NOMO-1 (cell line): ENCODE data around the gene VWCE.

Source experiments
- DNase-seq, 2 experiments: peaks; one replicate each; lab custom pipeline; 2025; ENCODE audit not compliant: unreplicated experiment in 2 of 2; lab: John Stamatoyannopoulos, UW

VWCE gene, protein sequence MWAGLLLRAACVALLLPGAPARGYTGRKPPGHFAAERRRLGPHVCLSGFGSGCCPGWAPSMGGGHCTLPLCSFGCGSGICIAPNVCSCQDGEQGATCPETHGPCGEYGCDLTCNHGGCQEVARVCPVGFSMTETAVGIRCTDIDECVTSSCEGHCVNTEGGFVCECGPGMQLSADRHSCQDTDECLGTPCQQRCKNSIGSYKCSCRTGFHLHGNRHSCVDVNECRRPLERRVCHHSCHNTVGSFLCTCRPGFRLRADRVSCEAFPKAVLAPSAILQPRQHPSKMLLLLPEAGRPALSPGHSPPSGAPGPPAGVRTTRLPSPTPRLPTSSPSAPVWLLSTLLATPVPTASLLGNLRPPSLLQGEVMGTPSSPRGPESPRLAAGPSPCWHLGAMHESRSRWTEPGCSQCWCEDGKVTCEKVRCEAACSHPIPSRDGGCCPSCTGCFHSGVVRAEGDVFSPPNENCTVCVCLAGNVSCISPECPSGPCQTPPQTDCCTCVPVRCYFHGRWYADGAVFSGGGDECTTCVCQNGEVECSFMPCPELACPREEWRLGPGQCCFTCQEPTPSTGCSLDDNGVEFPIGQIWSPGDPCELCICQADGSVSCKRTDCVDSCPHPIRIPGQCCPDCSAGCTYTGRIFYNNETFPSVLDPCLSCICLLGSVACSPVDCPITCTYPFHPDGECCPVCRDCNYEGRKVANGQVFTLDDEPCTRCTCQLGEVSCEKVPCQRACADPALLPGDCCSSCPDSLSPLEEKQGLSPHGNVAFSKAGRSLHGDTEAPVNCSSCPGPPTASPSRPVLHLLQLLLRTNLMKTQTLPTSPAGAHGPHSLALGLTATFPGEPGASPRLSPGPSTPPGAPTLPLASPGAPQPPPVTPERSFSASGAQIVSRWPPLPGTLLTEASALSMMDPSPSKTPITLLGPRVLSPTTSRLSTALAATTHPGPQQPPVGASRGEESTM

DNA sequence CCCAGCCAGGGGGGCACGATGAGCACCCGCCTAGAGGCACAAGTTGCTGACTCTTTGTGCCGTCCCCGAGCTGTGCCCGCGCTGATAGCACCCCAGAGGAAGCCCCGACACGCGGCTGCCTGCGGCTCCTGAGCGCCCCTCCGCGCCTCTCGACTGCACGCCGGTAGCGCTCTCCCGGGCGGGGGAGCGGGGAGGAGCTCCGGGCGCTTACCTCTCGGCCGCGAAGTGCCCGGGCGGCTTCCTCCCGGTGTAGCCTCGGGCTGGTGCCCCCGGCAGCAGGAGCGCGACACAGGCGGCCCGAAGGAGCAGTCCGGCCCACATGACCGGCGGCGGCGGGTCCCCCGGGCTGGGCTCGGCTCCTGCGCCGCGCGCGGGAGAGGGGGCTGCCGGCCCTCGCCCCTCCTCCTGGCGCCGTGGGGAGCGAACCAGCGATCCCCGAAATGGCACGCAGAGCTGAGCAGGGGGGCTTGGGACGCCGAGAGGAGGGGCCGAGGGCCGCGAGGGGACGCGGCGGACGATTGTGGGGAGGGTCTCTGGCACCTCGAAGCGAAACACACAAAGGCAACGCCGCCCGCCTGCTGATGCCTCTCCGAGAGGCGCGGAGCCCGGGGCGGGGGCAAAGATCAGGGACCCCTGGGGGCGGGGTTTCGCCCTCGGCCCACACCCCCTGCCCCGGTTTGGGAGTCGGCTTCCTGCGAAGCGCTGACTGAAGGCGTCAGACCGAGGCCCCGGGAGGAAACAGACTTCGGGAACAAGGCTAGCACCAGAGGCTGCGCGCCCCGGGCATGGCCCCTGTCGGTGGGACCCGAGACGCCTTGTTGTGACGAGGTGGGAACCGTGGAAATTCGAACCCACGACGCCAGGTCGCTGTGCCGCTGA is at the start of gene VWCE:
Gene VWCE (minus strand): TSS at position 600 of the 879 bp plus-strand sequence. CDS start 279 bp downstream, at position 321.
- peak; percentile 54 to 59 for DNase-seq

DNA sequence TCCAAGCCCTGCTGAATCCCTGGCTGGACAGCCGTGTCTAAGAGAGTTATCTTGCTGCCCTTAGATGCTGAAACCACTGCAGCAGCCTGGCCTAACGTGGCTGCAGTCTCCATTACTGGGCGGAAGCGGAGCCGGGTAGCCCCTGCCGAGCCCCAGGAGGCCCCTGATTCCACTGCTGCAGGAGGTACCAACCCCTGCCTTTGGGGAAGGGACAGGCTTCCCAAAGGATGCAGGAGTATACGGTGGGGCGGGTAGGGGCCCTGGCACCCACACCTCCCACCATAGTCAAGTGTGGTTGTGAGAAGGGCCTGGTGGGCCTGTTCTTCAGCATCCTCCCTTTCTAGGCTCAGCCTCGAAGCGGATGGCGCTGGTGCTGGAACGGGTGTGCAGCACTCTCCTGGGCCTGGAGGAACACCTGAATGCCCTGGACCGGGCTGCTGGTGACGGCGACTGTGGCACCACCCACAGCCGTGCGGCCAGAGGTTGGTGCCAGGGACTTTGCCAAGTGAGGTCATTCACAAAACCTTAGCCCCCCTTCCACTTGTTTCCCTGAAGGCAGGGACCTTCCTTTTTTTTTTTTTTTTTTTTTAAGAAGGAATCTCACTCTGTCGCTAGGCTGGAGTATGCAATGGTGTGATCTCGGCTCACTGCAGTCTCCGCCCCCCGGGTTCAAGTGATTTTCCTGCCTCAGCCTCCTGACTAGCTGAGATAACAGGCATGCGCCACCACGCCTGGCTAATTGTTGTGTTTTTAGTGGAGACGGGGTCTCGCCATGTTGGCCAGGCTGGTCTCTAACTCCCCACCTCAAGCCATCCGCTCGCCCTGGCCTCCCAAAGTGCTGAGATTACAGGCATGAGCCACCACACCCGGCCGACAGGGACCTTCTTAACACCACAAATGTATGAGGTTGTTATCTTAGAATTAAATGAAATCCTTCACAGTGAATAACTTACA is 49.0 kb upstream of the VWCE start:
- no peak for DNase-seq

DNA sequence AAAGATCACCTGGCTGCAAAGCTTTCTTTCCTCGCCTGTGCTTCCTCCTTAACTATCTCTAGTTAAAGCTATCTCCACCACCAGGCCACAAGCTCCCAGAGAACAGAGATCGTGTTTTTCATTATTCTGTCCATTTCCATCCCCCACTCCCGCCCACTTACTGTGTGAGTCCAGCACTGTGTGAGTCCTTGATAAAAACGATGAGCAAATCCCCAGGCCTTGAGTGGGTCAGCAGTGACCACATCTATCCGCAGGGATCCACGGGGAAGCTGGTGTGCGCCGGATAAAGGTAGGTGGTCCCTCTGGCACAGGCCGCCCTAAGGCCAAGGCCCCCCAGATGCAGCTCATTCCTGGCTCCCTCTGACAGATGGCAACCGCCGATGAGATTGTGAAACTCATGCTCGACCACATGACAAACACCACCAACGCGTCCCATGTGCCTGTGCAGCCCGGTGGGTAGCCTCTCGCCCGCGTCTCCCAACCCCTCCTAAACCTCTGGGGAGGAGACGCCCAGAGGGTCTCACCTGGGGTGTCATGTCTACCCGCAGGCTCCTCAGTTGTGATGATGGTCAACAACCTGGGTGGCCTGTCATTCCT is 47.2 kb upstream of the VWCE start:
- no peak for DNase-seq

DNA sequence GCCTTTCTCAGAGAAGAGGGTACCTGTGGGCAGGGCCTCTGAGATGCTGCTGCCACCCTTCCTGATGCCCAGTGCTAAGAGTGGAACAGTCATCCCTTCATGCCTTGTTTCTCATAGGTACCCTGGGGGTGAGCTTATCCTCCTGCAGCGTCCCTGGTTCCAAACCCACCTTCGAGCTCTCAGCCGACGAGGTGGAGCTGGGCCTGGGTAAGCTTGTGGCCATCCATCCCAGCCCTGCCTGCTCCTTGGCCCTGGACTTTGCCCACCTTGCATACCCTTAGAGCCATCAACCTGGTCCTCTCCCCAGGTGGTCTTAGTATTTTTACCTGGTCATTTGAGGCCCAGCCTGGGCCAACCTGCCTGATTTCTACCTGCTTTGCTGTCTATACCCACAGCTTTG is 46.6 kb upstream of the VWCE start:
- no peak for DNase-seq

DNA sequence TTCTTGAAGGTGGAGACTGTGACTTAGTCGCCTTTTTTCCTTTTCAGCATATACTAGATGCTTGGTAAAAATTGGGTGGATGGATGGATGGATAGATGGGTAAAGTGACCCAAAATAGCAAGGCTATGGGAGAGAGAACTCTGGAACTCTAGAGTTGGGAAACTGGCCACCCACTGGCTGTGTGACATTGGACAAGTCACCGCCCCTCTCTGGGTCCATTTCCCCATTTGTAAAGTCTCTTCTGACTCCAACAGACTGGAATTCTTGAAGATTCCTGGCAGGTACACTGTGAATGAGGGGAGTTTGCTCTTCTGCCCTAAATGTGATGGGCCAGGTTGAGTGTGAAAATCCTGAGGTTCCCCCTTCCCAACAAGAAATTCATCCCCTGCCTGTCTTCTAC is 45.9 kb upstream of the VWCE start:
- DNase-seq: no peak

DNA sequence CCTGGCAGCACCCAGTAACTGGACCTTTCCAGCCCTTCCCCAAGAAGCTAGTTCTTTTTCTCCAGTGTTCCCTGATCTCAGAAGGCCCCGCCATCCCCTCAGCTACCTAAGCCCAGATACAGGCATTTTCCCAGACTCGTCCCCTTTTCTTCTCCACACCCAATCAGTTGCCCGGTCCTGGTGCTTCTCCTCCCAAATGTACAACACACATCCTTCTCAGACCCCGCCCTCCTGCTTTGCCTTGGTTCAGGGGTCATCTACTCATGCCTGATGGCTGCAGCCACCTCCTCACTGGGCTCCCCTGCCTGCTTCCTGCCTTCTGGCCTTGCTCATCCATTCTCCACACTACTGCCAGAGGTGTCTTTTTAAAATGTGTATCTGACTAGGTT is 44.4 kb upstream of the VWCE start:
- DNase-seq: no peak

DNA sequence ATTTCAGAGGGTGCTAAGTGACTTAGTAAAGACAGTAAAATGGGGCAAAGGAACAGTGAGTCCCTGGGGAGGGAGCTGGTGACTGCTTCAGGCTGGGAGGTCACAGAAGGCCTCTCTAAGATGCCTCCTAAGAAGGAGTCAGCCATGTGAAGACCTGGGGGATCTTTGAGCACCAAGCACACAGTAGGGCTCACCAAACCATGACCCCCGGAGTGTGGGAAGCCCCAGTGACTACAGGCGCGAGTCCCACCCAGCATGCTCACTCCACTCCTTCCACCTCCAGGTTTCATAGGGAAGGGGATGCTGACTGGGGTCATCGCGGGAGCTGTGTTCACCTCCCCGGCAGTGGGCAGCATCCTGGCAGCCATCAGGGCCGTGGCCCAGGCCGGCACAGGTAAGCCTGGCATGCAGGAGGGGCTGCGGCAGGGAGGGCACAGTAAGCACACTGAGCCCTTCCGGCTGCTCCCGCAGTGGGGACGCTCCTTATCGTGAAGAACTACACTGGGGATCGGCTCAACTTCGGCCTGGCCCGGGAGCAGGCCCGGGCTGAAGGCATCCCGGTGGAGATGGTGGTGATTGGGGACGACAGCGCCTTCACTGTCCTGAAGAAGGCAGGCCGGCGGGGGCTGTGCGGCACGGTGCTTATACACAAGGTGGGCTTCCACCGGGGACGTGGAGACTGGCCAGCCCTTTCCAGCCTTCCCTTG is 43.8 kb upstream of the VWCE start:
- no peak for DNase-seq

DNA sequence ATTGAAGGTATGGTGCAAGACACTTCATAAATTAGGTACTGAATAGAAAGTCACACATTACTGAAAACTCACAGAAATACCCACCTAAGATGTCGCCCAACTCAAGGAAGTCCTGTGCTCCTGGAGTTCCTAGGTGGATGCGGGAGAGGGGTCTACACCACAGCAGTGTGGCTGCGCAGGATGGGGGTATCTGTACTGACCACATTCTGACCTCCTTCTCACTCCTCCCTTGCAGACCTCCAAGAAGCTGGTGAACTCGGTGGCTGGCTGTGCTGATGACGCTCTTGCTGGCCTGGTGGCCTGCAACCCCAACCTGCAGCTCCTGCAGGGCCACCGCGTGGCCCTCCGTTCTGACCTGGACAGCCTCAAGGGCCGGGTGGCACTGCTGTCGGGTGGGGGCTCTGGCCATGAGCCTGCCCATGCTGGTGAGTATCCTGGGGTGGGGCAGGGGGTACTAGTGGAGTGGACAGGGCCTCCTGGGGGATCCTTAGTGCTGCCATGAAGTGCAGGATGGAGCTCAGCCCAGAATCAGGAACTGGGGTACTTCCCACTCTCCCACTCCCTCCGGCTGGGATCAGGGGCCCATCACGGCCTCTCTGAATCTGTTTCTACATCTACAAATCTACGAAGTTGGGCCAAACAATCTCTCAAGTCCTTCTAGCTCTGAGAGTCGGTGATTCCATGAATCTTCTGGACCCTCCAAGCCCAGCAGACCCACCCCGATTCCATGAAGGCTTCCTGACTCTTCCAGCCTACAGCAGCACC is 42.8 kb upstream of the VWCE start:
- no peak for DNase-seq

DNA sequence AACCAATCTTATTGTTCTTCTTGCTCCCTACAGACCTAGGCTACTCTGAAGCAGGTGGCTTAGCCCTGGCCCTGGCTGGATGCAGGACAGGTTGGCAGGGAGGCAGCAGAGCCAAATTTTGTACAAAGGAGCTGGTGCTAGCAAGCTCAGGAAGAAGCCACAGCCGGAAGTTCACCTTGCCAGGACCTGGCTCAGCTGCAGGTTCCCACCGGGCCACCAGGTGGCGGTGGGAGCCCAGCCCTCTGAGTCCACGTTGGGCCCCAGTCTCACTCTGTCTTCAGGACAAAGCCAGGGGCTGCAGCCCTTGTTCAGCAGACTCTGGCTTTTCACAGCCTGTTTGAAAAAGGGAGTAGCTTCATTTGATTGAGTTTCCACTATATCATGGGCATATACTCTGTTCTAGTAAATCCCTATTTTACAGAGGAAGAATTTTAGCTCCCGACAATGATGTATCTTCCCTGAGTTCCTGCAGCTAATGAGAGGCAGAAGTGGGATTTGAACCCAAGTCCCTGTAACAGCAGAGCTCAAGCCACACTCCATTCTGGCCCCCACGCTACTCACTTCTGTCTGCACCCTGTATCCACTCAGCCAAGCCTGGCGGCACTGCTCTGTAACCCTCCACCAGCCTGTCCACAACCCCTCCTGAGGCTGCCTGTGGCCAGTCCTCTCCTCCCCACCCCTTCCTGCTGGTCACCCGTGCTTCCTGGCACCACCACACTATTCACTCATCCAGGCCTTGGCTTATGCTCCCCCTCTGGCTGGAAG is 41.2 kb upstream of the VWCE start:
- peak; percentile 66 to 68 for DNase-seq

DNA sequence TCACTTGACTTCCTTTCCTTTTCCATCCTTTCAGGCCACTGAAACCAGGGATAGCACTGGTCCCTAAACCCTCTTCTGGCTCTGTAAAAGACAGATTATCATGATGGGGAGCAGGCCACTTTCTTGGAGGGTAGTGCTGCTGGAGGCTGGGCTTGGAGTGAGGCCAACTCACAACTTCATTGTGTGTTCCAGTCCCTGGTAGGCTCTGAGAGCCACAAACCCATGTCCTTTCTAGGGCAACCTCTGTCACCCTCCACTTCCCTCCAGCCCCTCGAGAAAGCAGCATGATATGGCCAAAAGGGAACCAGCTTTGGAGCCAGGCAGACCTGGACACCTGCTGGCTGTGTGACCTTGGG is 40.2 kb upstream of the VWCE start:
- DNase-seq: no peak

DNA sequence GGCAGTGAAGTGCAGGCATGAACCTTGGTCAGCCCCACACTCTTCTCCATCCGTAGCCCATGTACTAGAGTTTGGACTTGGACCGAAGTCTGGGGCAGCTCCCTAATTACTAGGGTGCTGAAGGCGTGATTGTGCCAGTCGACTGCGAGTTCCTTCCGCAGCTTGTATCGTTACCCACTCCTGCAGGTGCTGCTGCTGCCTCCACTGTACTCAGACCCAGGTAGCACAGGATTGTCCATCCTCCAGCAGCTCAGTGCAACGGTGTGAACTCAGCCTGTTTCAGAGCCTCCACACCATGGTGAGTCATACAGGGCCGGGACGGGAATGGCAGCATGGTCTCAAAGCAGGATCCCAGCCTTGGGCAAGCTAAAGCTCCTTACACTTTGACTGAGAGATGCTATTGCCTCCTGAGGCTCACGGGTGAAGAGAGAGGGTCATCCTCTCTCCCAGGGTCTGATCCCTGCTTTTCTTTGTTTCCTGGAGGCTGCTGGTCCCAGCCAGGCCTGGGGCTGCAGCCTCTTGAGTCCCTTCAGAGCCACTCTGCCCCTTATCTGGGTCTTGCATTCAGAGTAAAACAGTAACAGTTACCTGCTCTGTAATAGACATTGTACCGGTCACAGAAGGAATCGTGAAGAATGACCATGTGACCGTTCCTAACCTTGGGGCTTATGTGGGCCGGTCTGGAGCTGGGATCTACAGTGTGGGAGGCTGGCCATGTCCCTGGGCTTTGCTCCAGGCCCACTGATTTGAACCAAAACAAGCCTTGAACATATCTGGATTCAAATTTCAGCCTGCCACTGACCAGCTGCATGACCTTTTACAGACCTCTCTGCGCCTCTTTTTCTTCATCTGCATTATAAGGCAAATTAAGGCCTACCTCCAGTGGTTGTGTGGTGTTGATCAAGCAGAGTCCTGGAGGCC is 39.6 kb upstream of the VWCE start:
- DNase-seq: no peak

DNA sequence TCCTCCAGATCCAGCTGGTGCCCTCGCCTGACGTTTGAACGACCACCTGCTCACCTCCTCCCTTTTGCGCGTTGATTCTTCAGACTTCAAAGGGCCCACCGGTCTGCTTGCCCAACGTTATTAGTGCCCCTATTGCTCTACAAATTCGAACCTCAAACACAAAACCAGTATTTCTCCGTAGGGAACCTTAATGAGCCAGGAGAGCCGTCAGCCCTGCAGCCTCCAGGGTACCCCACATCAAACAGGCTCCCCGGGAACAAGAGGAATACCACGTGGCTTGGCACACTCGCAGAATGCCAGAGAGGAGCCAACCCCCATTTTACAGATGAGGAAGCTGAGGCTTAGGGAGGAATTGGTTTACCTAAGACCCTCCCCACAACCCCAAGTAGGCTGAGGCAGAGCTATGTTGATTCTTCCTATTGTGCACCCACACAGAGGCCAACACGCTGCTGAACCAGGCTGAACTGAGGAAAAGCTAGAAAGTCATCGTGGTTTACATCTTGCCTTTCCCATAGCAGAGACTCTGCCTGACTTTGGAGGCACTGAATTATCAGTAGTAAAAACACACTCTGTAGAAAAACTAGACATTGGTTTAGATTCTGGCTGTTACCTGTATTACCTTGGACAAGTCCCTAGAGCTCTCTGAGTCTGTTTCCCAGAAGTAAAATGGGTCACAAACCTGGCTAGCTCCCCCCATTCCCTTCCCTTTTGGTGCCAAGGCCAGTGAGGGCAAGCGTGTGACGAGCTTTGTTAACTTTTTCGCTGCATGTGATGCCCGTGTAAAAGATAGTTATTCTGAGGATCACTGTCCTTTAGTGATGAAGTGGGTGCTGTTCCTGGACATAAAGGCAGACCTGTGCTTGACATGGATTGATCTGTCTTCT is 38.7 kb upstream of the VWCE start:
- DNase-seq: peak in 1 of 2 experiments; percentile 46

DNA sequence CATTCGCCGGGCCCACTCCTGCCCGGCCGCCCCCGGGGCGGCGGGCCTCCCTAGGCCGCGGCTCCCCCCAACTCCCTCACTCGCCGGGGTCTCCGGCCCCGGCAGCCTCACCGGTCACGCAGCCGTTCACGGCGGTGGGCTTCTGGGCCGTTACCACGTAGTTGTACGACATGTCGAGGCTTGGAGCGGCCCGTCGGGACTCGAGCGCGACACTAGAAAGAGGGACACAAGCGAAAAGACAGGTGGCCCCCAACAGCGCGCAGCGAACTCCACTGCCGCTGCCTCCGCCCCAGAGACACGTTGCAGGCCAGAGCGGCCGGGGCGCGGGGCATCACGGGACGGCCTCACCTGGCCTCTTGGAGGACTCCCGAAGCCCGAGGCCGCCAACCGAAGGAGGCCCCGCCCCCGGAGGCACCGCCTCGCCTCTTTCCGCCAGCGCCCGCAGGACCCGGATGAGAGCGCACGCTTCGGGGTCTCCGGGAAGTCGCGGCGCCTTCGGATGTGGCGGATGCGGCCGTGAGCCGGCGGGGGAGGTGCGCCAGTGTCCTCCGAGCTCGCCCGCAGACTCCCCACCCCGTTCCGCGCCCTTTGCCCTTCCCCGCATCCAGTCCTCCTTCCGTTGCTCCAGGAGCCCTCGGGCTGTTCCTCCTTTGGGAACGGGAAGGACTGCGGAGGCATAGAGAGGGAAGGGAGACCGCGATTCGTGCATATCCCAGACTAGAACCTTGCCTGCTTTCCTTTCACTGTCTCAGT is 37.9 kb upstream of the VWCE start, which contains the start of the genes DDB1 and TKFC:
Gene DDB1 (minus strand): TSS at position 309 of the 753 bp plus-strand sequence. CDS start 137 bp downstream, at position 172.
Gene TKFC (plus strand): TSS at position 432 of the 753 bp plus-strand sequence. CDS start 1,501 bp downstream, outside the sequence.
- DNase-seq: peak; percentile 85 to 94

DNA sequence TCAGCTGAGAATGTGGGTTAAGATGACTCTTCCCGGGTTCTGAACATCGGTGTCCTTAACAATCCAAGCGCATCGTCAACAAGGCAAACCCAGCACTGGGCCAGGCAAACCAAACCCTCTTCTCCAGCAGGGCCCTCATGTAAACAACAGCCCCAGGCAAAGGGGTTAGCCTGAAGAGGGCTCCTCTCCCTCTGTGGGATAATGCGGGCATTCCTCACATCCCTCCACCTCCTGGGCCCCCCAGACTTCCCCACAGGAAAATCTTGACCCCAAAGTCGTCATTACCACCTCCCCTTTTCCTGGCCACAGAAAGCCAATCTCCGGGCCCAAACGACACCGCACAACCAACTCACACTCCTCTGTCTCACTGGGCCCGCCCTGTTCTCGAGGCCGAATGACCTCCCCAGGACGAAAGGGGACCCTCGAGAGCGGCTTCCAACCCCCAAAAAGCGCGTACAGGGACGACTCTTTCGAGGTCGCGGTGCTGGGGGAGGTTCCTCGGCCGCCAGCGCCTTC is 37.2 kb upstream of the VWCE start:
- peak in 1 of 2 experiments; percentile 35 for DNase-seq
